ENCODE data around the gene SDK1.

DNA sequence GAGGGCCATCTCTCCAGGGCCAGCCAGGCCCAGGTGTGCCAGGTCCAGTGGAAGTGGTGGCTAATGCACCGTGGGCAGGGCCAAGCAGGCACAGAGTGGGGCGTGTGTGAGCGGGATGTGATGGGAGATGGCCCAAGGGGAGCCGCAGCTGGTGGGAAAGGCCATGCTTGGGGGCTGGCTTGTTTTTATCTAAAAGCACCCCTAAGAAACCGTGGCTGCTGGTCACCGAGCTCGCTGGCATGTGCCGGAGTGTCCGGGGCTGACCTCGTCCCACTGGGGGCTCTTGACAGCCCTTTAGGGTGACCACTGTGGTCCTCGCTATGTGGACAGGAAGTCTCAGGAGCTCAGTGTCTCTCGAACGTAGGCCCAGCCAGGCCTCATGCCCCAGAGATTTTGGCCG, 798.6 kb downstream of the SDK1 start:
- TF ChIP-seq EZH2 (IDR thresholded peaks at IDR 0.05; ENCODE audit: insufficient read depth, poor library complexity, severe bottlenecking) (no peak), EZH2phosphoT487 (IDR thresholded peaks at IDR 0.05; ENCODE audit: insufficient read depth, low read depth) (no peak)

Data from GM23248 (cell line).